Loucy (cell line): ENCODE results near the gene PSORS1C2.

Source experiments
- CTCF ChIP-seq: fragments of 200-600 bp; sonication (generic); conservative IDR thresholded peaks from 2 replicates; pipeline ENCODE4 v1.5.1; 2014; ENCODE audit warnings: mild to moderate bottlenecking, antibody characterized with exemption, low read length
- EZH2phosphoT487 ChIP-seq: fragments of 200-600 bp; IDR thresholded peaks from 2 replicates; pipeline ENCODE4 v1.6.1; 2018; ENCODE audit warnings: antibody characterized with exemption, mild to moderate bottlenecking, moderate library complexity, borderline replicate concordance

DNA sequence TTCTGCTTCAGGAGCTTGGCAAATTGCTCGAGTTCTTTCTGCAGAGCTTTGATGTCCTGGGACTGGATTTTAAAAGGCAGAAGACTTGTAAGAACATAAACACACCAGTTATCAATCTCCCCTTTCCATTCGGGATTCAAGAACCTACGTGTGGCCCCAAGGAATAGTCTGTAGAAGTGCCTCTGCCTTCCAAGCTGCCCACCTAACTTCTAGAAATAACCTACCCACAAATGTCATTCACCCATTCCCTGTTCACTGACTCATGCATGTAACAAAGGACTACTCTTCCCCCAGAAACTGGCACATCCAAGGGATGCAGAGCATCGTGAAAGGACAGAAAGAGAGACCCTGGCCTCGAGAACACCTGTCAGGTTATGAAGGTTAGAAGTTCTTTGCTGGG is 27.1 kb upstream of the PSORS1C2 start:
- TF ChIP-seq CTCF (no peak), EZH2phosphoT487 (no peak)
